OCI-LY1 (cell line): ENCODE results near the gene KLHL29.

Source experiments
- H2AFZ ChIP-seq: fragments of 200-600 bp; sonication (generic), shearing (Covaris generic); 2 replicates; pipeline ENCODE4 v1.6.0; 2014; ENCODE audit warnings: antibody characterized with exemption, mild to moderate bottlenecking, low read length
- H3F3A ChIP-seq: fragments of 200-600 bp; sonication (generic), shearing (Covaris generic); 2 replicates; pipeline ENCODE4 v1.6.0; 2014; ENCODE audit warnings: mild to moderate bottlenecking, antibody characterized with exemption, low read length, moderate library complexity; ENCODE audit not compliant: insufficient read depth
- H3K27ac ChIP-seq: fragments of 200-600 bp; sonication (generic); 2 replicates; pipeline ENCODE4 v1.5.1; 2014; ENCODE audit warnings: low read length, mixed run types, mild to moderate bottlenecking, low read depth; ENCODE audit not compliant: poor library complexity, severe bottlenecking
- H3K27me3 ChIP-seq: fragments of 200-600 bp; sonication (generic); 2 replicates; pipeline ENCODE4 v1.6.0; 2014; ENCODE audit warnings: antibody characterized with exemption, mild to moderate bottlenecking, low read length, moderate library complexity; ENCODE audit not compliant: insufficient read depth
- H3K36me3 ChIP-seq: fragments of 200-600 bp; sonication (generic); 2 replicates; pipeline ENCODE4 v1.6.1; 2014; ENCODE audit warnings: mild to moderate bottlenecking, antibody characterized with exemption, low read length, moderate library complexity, mixed read lengths; ENCODE audit not compliant: insufficient read depth
- H3K4me1 ChIP-seq: fragments of 200-600 bp; sonication (generic); 2 replicates; pipeline ENCODE4 v1.5.1; 2014; ENCODE audit warnings: mild to moderate bottlenecking, low read length, moderate library complexity; ENCODE audit not compliant: insufficient read depth, severe bottlenecking
- H3K4me2 ChIP-seq: fragments of 200-600 bp; sonication (generic), shearing (Covaris generic); 2 replicates; pipeline ENCODE4 v1.6.1; 2014; ENCODE audit warnings: low read length
- H3K4me3 ChIP-seq: fragments of 200-600 bp; sonication (generic); 2 replicates; pipeline ENCODE4 v1.5.1; 2014; ENCODE audit warnings: low read length, low read depth, mild to moderate bottlenecking, mixed read lengths; ENCODE audit not compliant: poor library complexity, severe bottlenecking
- H3K79me2 ChIP-seq: fragments of 200-600 bp; shearing (Covaris generic); 2 replicates; pipeline ENCODE4 v1.6.1; 2016; ENCODE audit warnings: mixed run types, low read length, mixed read lengths; ENCODE audit not compliant: insufficient read depth
- H3K9ac ChIP-seq: fragments of 200-600 bp; sonication (generic), shearing (Covaris generic); 2 replicates; pipeline ENCODE4 v1.6.1; 2014; ENCODE audit warnings: mild to moderate bottlenecking, low read length, mixed read lengths
- H3K9me2 ChIP-seq: fragments of 200-600 bp; sonication (generic), shearing (Covaris generic); 2 replicates; pipeline ENCODE4 v1.6.1; 2014; ENCODE audit warnings: low read depth, mild to moderate bottlenecking, low read length, mixed read lengths
- H3K9me3 ChIP-seq: fragments of 200-600 bp; shearing (Covaris generic); 2 replicates; pipeline ENCODE4 v1.6.1; 2014; ENCODE audit warnings: low read length, mixed read lengths
- H4K20me1 ChIP-seq: fragments of 200-600 bp; sonication (generic), shearing (Covaris generic); 2 replicates; pipeline ENCODE4 v1.6.0; 2016; ENCODE audit warnings: mild to moderate bottlenecking, low read length; ENCODE audit not compliant: insufficient read depth
- CTCF ChIP-seq: fragments of 200-600 bp; sonication (generic), shearing (Covaris generic); IDR thresholded peaks from 2 replicates; pipeline ENCODE4 v1.5.1; 2017; ENCODE audit warnings: mild to moderate bottlenecking, antibody characterized with exemption, low read length, moderate library complexity, mixed read lengths
- EZH2 ChIP-seq: fragments of 200-600 bp; sonication (generic), shearing (Covaris generic); IDR thresholded peaks from 2 replicates; pipeline ENCODE4 v1.8.0; 2017; ENCODE audit warnings: borderline replicate concordance, mixed run types, mild to moderate bottlenecking, antibody characterized with exemption, low read length, moderate library complexity, mixed read lengths

KLHL29 gene

GRCh38 chr2:23417310-23417709 is 32.3 kb downstream of the KLHL29 start:
- no peaks in the 10 kb centered on the region for H4K20me1 ChIP-seq
- no peak overlapping the region for H2AFZ ChIP-seq
- H3K9me3 ChIP-seq, result no peaks in the 10 kb centered on the region
- H3K4me3 ChIP-seq, result no peak overlapping the region
- no peak overlapping the region for H3K4me2 ChIP-seq
- 0 out of 2 replicates have a peak, but pooled peaks cover 5% of the 10 kb centered on the region for H3K27me3 ChIP-seq
- no peaks in the 10 kb centered on the region for H3K36me3 ChIP-seq
- H3K9ac ChIP-seq, result no peak overlapping the region
- H3K9me2 ChIP-seq, result no peaks in the 10 kb centered on the region
- H3K27ac ChIP-seq, result no peak overlapping the region
- TF ChIP-seq EZH2 (no peak), CTCF (no peak)
- H3K4me1 ChIP-seq, result no peaks in the 10 kb centered on the region
- H3K79me2 ChIP-seq, result no peaks in the 10 kb centered on the region
- H3F3A ChIP-seq, result no peaks in the 10 kb centered on the region

- Histone ChIP-seq H3K79me2 (no peaks in the 10 kb centered on the region), H2AFZ (no peak overlapping the region), H4K20me1 (no peaks in the 10 kb centered on the region), H3K4me3 (no peak overlapping the region), H3F3A (no peaks in the 10 kb centered on the region), H3K4me1 (no peaks in the 10 kb centered on the region), H3K9me2 (no peaks in the 10 kb centered on the region), H3K36me3 (no peaks in the 10 kb centered on the region), H3K9ac (no peak overlapping the region), H3K9me3 (no peaks in the 10 kb centered on the region), H3K27ac (no peak overlapping the region), H3K4me2 (no peak overlapping the region), H3K27me3 (0 out of 2 replicates have a peak, but pooled peaks cover 5% of the 10 kb centered on the region)
- TF ChIP-seq EZH2 (no peak), CTCF (no peak)
Measured at GRCh38 chr2:23418056-23418455, 33.1 kb downstream of the KLHL29 start.

- Histone ChIP-seq H3K79me2 (no peaks in the 10 kb centered on the region), H3K27me3 (0 out of 2 replicates have a peak, but pooled peaks cover 5% of the 10 kb centered on the region), H3K9ac (no peak overlapping the region), H3K27ac (no peak overlapping the region), H3K9me3 (no peaks in the 10 kb centered on the region), H3F3A (no peaks in the 10 kb centered on the region), H3K4me3 (no peak overlapping the region), H3K4me1 (no peaks in the 10 kb centered on the region), H4K20me1 (no peaks in the 10 kb centered on the region), H3K9me2 (no peaks in the 10 kb centered on the region), H3K36me3 (no peaks in the 10 kb centered on the region), H3K4me2 (no peak overlapping the region), H2AFZ (no peak overlapping the region)
- TF ChIP-seq EZH2 (no peak), CTCF (no peak)
Measured at GRCh38 chr2:23418461-23418911, 33.5 kb downstream of the KLHL29 start.
